ENCODE measurements around the gene PJVK. TPM values are rescaled to one million over a fixed set of nuclear protein-coding genes. Genes with fewer than 3 reads are reported as not detected.
A peak's percentile ranks its signal among the peaks of the same experiment; 100 is the strongest.

The PJVK gene
- polyA plus RNA-seq, 3 donors: 1.4 TPM; not detected in 2

- 2% methylated on average over 13 of the region's 18 CpGs for WGBS (ENCODE audit: insufficient coverage)
- Histone ChIP-seq H2AFZ (ENCODE audit: insufficient read depth, low read depth, low read length, poor library complexity, severe bottlenecking) (peak overlapping the region; percentile 99), H3K27me3 (ENCODE audit: control insufficient read depth in 2 of 2, insufficient read depth in 2 of 2, low read length in 2 of 2) (no peaks in the 10 kb centered on the region), H3K4me1 (ENCODE audit: control insufficient read depth in 1 of 2, insufficient read depth in 2 of 2, low read length in 2 of 2) (peaks cover 16 to 26% of the 10 kb centered on the region in 2 donors), H3K9me3 (replicated peaks in 1 of 2; ENCODE audit: control insufficient read depth in 1 of 2, insufficient read depth in 1 of 2, low read length in 2 of 2) (no peaks in the 10 kb centered on the region), H3K36me3 (replicated peaks in 1 of 2; ENCODE audit: control insufficient read depth in 1 of 2, insufficient read depth in 2 of 2, low read length in 2 of 2) (peaks cover 16 to 35% of the 10 kb centered on the region in 2 donors), H3K27ac (ENCODE audit: low read depth in 1 of 2, low read length in 2 of 2) (peak overlapping the region; percentile 34 to 85), H3K4me3 (replicated peaks in 1 of 3; ENCODE audit: low read depth in 2 of 3, low read length in 3 of 3) (peak overlapping the region; percentile 69 to 91 (median 82)), H3K9ac (ENCODE audit: insufficient read depth, low read length, poor library complexity, severe bottlenecking) (peak overlapping the region; percentile 86), H3K4me2 (replicated peaks; ENCODE audit: extremely low read depth, low read length, poor library complexity, severe bottlenecking) (peak overlapping the region; percentile 99), H4K20me1 (ENCODE audit: insufficient read depth, low read length) (no peaks in the 10 kb centered on the region), H3K79me2 (ENCODE audit: insufficient read depth, low read length) (peaks cover 24% of the 10 kb centered on the region)
- H3K4me1 Mint-ChIP-seq: peaks cover 21% of the 10 kb centered on the region
- no peaks in the 10 kb centered on the region for H3K27me3 Mint-ChIP-seq (ENCODE audit: low read depth in 3 of 3)
- peaks cover 23 to 32% of the 10 kb centered on the region in 2 donors for H3K36me3 Mint-ChIP-seq
- H3K9me3 Mint-ChIP-seq: no peaks in the 10 kb centered on the region
- peak in 2 of 3 donors; percentile 8 to 10 for DNase-seq
- peak overlapping the region; percentile 50 to 85 (median 80) for H3K27ac Mint-ChIP-seq
- intact Hi-C loops (cut with micrococcal nuclease): no loop called here
- H3K4me3 Mint-ChIP-seq: peak overlapping the region; percentile 84 to 90
- TF ChIP-seq CTCF (IDR thresholded peaks at IDR 0.05): no peak
These were observed 1.3 kb upstream of the PJVK start for GRCh38 chr2:178449700-178450523.

GRCh38 chr2:178450524-178450773 lies 729 bp upstream of the PJVK start:
- Histone ChIP-seq H4K20me1 (ENCODE audit: insufficient read depth, low read length) (no peaks in the 10 kb centered on the region), H3K4me1 (ENCODE audit: control insufficient read depth in 1 of 2, insufficient read depth in 2 of 2, low read length in 2 of 2) (peaks cover 16 to 26% of the 10 kb centered on the region in 2 donors), H3K4me3 (replicated peaks in 1 of 3; ENCODE audit: low read depth in 2 of 3, low read length in 3 of 3) (peak overlapping the region; percentile 69 to 91 (median 82)), H3K27ac (ENCODE audit: low read depth in 1 of 2, low read length in 2 of 2) (peak overlapping the region; percentile 34 to 85), H3K36me3 (replicated peaks in 1 of 2; ENCODE audit: control insufficient read depth in 1 of 2, insufficient read depth in 2 of 2, low read length in 2 of 2) (peaks cover 12 to 29% of the 10 kb centered on the region in 2 donors), H3K27me3 (ENCODE audit: control insufficient read depth in 2 of 2, insufficient read depth in 2 of 2, low read length in 2 of 2) (no peaks in the 10 kb centered on the region), H2AFZ (ENCODE audit: insufficient read depth, low read depth, low read length, poor library complexity, severe bottlenecking) (peak overlapping the region; percentile 99), H3K9me3 (replicated peaks in 1 of 2; ENCODE audit: control insufficient read depth in 1 of 2, insufficient read depth in 1 of 2, low read length in 2 of 2) (no peaks in the 10 kb centered on the region), H3K4me2 (replicated peaks; ENCODE audit: extremely low read depth, low read length, poor library complexity, severe bottlenecking) (peak overlapping the region; percentile 99), H3K79me2 (ENCODE audit: insufficient read depth, low read length) (peaks cover 24% of the 10 kb centered on the region), H3K9ac (ENCODE audit: insufficient read depth, low read length, poor library complexity, severe bottlenecking) (peak overlapping the region; percentile 86)
- Mint-ChIP-seq H3K4me3 (peak overlapping the region; percentile 84 to 90), H3K9me3 (no peaks in the 10 kb centered on the region), H3K27ac (peak overlapping the region; percentile 50 to 85 (median 80)), H3K27me3 (ENCODE audit: low read depth in 3 of 3) (no peaks in the 10 kb centered on the region), H3K36me3 (peaks cover 18 to 26% of the 10 kb centered on the region in 2 donors), H3K4me1 (peaks cover 21% of the 10 kb centered on the region)
- intact Hi-C loops (cut with micrococcal nuclease): no loop called here
- no peak for DNase-seq
- under 1% methylated on average over 22 of the region's 25 CpGs for WGBS (ENCODE audit: insufficient coverage)
- TF ChIP-seq CTCF (IDR thresholded peaks at IDR 0.05): no peak
